HCT116 (cell line): Measurements from ENCODE around the gene GPR171. TPM values are rescaled to one million over a fixed set of nuclear protein-coding genes. Genes with fewer than 3 reads are reported as not detected.

Source experiments
- ATAC-seq: fragments of 200-7000 bp; cut with Tn5 transposase; 2 replicates; pipeline ENCODE4 v1.9.1; 2020; ENCODE audit warnings: mild to moderate bottlenecking, moderate library complexity
- BruUV-seq: library from RNA; stranded (reverse); fragments of 400-500 nt; replicated peaks from 2 replicates; lab custom pipeline; 2021; lab: Mats Ljungman, UMichigan
- CTCF ChIA-PET: fragments of 300-600 bp; sonication (Branson Sonifier 250); formaldehyde crosslinking; loops from one replicate; lab custom pipeline; 2021; ENCODE audit warnings: antibody characterized with exemption; lab: Charles Lee
- POLR2A ChIA-PET: fragments of 300-600, 350-600 bp; sonication (Branson Sonifier 250); formaldehyde crosslinking; loops from one replicate; lab custom pipeline; 2021; ENCODE audit warnings: antibody characterized with exemption; lab: Charles Lee
- RAD21 ChIA-PET, 2 experiments: fragments of 300-600 bp; sonication (Branson Sonifier 250); formaldehyde crosslinking; loops; one replicate each; lab custom pipeline; 2023; ENCODE audit warnings: low total read pairs in 2 of 2; ENCODE audit not compliant: uncharacterized antibody in 2 of 2, unreplicated experiment in 2 of 2, low non-redundant PET in 1 of 2; lab: Charles Lee
- DNase-seq: peaks from one replicate; pipeline ENCODE4 v3.0.0-alpha.2; 2010; ENCODE audit warnings: low read depth, low spot score
- H2AFZ ChIP-seq: fragments of 200-600 bp; shearing (Covaris generic), sonication (generic); 2 replicates; pipeline ENCODE4 v1.6.1; 2017; ENCODE audit warnings: low read depth, mixed run types, mixed read lengths, antibody characterized with exemption, low read length; ENCODE audit not compliant: poor library complexity, severe bottlenecking
- H3K27ac ChIP-seq: 2 replicates; pipeline ENCODE4 v1.5.1; 2012; ENCODE audit warnings: low read depth, low read length
- H3K27me3 ChIP-seq: fragments of 200-600 bp; sonication (generic); 2 replicates; pipeline ENCODE4 v1.6.1; 2016; ENCODE audit warnings: mixed run types, low read length, mixed read lengths; ENCODE audit not compliant: insufficient read depth
- H3K36me3 ChIP-seq, 2 experiments: fragments of 200-500 bp in 1 of 2; fragments of 200-600 bp in 1 of 2; sonication (Bioruptor generic) in 1 of 2; sonication (generic) in 1 of 2; 2 replicates each; pipeline versions ENCODE4 v1.5.1 to v1.6.1; 2014 to 2016; ENCODE audit warnings: low read length in 2 of 2, inconsistent platforms in 1 of 2, mixed read lengths in 1 of 2, mixed run types in 1 of 2; ENCODE audit not compliant: insufficient read depth in 2 of 2, control insufficient read depth in 1 of 2
- H3K4me1 ChIP-seq, 2 experiments: fragments of 200-600 bp in 1 of 2; sonication (generic) in 1 of 2; 2 replicates each; pipeline versions ENCODE4 v1.5.1 to v1.6.1; 2012 to 2017; ENCODE audit warnings: low read length in 2 of 2, inconsistent platforms in 1 of 2, mild to moderate bottlenecking in 1 of 2, mixed read lengths in 1 of 2, mixed run types in 1 of 2, moderate library complexity in 1 of 2; ENCODE audit not compliant: insufficient read depth in 2 of 2, control insufficient read depth in 1 of 2
- H3K4me2 ChIP-seq: fragments of 200-600 bp; sonication (generic); 2 replicates; pipeline ENCODE4 v1.6.1; 2017; ENCODE audit warnings: mixed run types, low read length, mixed read lengths
- H3K4me3 ChIP-seq, 2 experiments: fragments of 200-600 bp in 1 of 2; sonication (generic) in 1 of 2; replicated peaks in 1 of 2; 2 replicates each; pipeline ENCODE4 v1.5.1; 2011 to 2016; ENCODE audit warnings: low read length in 2 of 2, control low read depth in 1 of 2, low read depth in 1 of 2, mild to moderate bottlenecking in 1 of 2, mixed read lengths in 1 of 2, mixed run types in 1 of 2
- H3K79me2 ChIP-seq: fragments of 200-600 bp; sonication (generic); 2 replicates; pipeline ENCODE4 v1.6.1; 2017; ENCODE audit warnings: mild to moderate bottlenecking, mixed run types, low read length, moderate library complexity, mixed read lengths; ENCODE audit not compliant: insufficient read depth
- H3K9ac ChIP-seq: fragments of 200-600 bp; sonication (generic); 2 replicates; pipeline ENCODE4 v1.6.1; 2016; ENCODE audit warnings: low read length, mixed read lengths
- H3K9me2 ChIP-seq: fragments of 200-600 bp; sonication (generic), shearing (Covaris generic); 2 replicates; pipeline ENCODE4 v1.6.1; 2017; ENCODE audit warnings: mixed run types, mild to moderate bottlenecking, moderate library complexity; ENCODE audit not compliant: insufficient read depth
- H3K9me3 ChIP-seq, 2 experiments: fragments of 200-500 bp in 1 of 2; fragments of 200-600 bp in 1 of 2; sonication (Bioruptor generic) in 1 of 2; sonication (generic) in 1 of 2; 2 replicates each; pipeline ENCODE4 v1.6.1; 2014 to 2017; ENCODE audit warnings: low read length in 2 of 2, mixed read lengths in 2 of 2, inconsistent platforms in 1 of 2, low read depth in 1 of 2, mild to moderate bottlenecking in 1 of 2, mixed run types in 1 of 2, moderate library complexity in 1 of 2; ENCODE audit not compliant: control insufficient read depth in 1 of 2, insufficient read depth in 1 of 2
- H4K20me1 ChIP-seq: fragments of 200-600 bp; sonication (generic), shearing (Covaris generic); 2 replicates; pipeline ENCODE4 v1.6.1; 2017; ENCODE audit warnings: mixed run types, mild to moderate bottlenecking, moderate library complexity; ENCODE audit not compliant: insufficient read depth
- CBX3 ChIP-seq: IDR thresholded peaks from 2 replicates; pipeline ENCODE4 v1.6.1; 2012; ENCODE audit warnings: low read depth
- EZH2phosphoT487 ChIP-seq: fragments of 200-600 bp; IDR thresholded peaks from 2 replicates; pipeline ENCODE4 v1.6.1; 2018; ENCODE audit warnings: antibody characterized with exemption, borderline replicate concordance
- JUND ChIP-seq: IDR thresholded peaks from 2 replicates; pipeline ENCODE4 v1.6.1; 2012
- POLR2A ChIP-seq: IDR thresholded peaks from 2 replicates; pipeline ENCODE4 v1.7.0; 2011; ENCODE audit warnings: borderline replicate concordance; ENCODE audit not compliant: insufficient read depth, insufficient read length; ENCODE audit errors: extremely low read depth
- RAD21 ChIP-seq: IDR thresholded peaks from 2 replicates; pipeline ENCODE4 v1.6.1; 2012; ENCODE audit warnings: low read depth, mild to moderate bottlenecking
- SIN3A ChIP-seq: IDR thresholded peaks from 2 replicates; pipeline ENCODE4 v1.6.1; 2012; ENCODE audit warnings: low read depth
- SP1 ChIP-seq: IDR thresholded peaks from 2 replicates; pipeline ENCODE4 v1.6.1; 2012; ENCODE audit warnings: low read depth
- SRF ChIP-seq: IDR thresholded peaks from 2 replicates; pipeline ENCODE4 v1.6.1; 2012; ENCODE audit warnings: low read depth
- TCF7L2 ChIP-seq: IDR thresholded peaks from 2 replicates; pipeline ENCODE4 v1.7.0; 2011; ENCODE audit warnings: borderline replicate concordance, inconsistent platforms; ENCODE audit not compliant: insufficient read depth, insufficient read length; ENCODE audit errors: extremely low read depth
- ZNF274 ChIP-seq: fragments of 200-500 bp; sonication (Bioruptor generic); IDR thresholded peaks from 2 replicates; pipeline ENCODE4 v1.6.1; 2014; ENCODE audit warnings: mild to moderate bottlenecking, low read depth, low read length, inconsistent platforms
- intact Hi-C: fragments of 100-400 bp; cut with micrococcal nuclease; formaldehyde crosslinking; loops from 2 replicates; pipeline ENCODE4 v1.10.0; 2022
- total RNA-seq: library from RNA; stranded (reverse); gene quantifications from one replicate; pipeline ENCODE4 v1.2.1, GENCODE V29; 2021; ENCODE audit not compliant: unreplicated experiment
- TF ChIP-seq, protein P1 (sequence below), 3 experiments: fragments of 200-600 bp in 1 of 3; sonication (generic) in 1 of 3; IDR thresholded peaks in 2 of 3; conservative IDR thresholded peaks in 1 of 3; 2 replicates each; pipeline ENCODE4 v1.5.1; 2012 to 2017; ENCODE audit warnings: low read depth in 2 of 3, low read length in 2 of 3, antibody characterized with exemption in 1 of 3, borderline replicate concordance in 1 of 3, control low read depth in 1 of 3, mild to moderate bottlenecking in 1 of 3, mixed read lengths in 1 of 3, mixed run types in 1 of 3, moderate library complexity in 1 of 3; ENCODE audit not compliant: insufficient read depth in 1 of 3
- TF ChIP-seq, protein P2 (sequence below): IDR thresholded peaks from 2 replicates; pipeline ENCODE4 v1.6.1; 2011; ENCODE audit warnings: mild to moderate bottlenecking, low read length, moderate library complexity; ENCODE audit not compliant: insufficient replicate concordance; ENCODE audit errors: extremely low read depth
- TF ChIP-seq, protein P3 (sequence below): IDR thresholded peaks from 2 replicates; pipeline ENCODE4 v1.6.1; 2012

Gene GPR171
- total RNA-seq, 1 experiment from 2014 or later, result not detected

DNA sequence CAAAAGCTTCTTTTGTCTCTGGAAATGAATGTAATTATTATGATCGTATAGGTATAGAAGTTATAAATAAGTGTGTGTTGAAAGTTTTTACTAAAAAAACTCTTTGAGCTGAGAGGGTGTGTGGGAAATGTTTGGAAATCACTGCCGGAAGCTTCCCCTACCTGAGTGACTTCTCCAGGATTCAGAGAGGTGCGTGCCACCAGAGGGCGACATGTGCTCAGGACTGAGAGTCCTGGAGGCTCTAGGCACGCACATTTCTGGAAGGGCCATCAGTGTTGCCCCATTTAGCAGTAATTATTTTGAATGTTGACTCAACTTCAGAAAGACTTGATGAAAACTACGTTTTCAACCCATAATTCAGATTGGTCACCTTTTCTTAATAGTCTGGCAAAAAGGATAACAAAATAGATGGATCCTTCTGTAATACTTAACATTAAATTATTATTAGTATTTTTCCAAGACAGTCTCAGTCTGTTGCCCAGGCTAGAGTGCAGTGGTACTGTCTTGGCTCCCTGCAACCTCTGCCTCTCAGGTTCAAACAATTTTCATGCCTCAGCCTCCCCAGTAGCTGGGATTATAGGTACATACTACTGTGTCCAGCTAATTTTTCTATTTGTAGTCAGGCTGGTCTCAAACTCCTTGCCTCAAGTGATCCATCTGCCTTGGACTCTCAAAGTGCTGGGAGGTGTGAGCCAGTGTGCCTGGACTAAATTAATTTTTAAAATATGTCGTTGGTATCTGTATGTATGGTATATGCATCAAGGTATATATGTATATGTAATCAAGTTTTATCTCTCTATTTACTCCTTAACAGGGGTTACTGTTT lies 34.5 kb downstream of the GPR171 start:
- intact Hi-C loops, result loop anchor here (1.0 to 5.0 kb wide), 3 partner anchors 115 to 749 kb away; no protein-coding TSS in a partner anchor
- H3K4me2 ChIP-seq, result no peak overlapping the region
- DNase-seq (peak; percentile 47), ATAC-seq (peak; percentile 99)
- H3K4me1 ChIP-seq, result no peaks in the 10 kb centered on the region
- H2AFZ ChIP-seq, result no peak overlapping the region
- H3K79me2 ChIP-seq, result no peaks in the 10 kb centered on the region
- no peaks in the 10 kb centered on the region for H3K9me3 ChIP-seq
- ChIA-PET RAD21 (interaction anchor here in 1 of 2 experiments (1.4 kb wide), 1 partner anchor 112 kb away, joined by 6 read pairs; no protein-coding TSS in a partner anchor), CTCF (interaction anchor here (0.6 to 1.7 kb wide), 11 partner anchors 10 to 230 kb away, joined by 3 to 9 read pairs (median 4); no protein-coding TSS in a partner anchor), POLR2A (no interaction called here)
- H4K20me1 ChIP-seq, result no peaks in the 10 kb centered on the region
- TF ChIP-seq, protein P1, sequence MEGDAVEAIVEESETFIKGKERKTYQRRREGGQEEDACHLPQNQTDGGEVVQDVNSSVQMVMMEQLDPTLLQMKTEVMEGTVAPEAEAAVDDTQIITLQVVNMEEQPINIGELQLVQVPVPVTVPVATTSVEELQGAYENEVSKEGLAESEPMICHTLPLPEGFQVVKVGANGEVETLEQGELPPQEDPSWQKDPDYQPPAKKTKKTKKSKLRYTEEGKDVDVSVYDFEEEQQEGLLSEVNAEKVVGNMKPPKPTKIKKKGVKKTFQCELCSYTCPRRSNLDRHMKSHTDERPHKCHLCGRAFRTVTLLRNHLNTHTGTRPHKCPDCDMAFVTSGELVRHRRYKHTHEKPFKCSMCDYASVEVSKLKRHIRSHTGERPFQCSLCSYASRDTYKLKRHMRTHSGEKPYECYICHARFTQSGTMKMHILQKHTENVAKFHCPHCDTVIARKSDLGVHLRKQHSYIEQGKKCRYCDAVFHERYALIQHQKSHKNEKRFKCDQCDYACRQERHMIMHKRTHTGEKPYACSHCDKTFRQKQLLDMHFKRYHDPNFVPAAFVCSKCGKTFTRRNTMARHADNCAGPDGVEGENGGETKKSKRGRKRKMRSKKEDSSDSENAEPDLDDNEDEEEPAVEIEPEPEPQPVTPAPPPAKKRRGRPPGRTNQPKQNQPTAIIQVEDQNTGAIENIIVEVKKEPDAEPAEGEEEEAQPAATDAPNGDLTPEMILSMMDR (IDR thresholded peaks at IDR 0.05 in 2 of 3, conservative IDR thresholded peaks at IDR 0.05 in 1 of 3; ENCODE audit: borderline replicate concordance in 1 of 3, insufficient read depth in 1 of 3, low read depth in 2 of 3, low read length in 2 of 3), result peak; percentile 78 to 90 (median 88)
- TF ChIP-seq ZNF274 (no peak), RAD21 (peak; percentile 91), JUND (no peak)
- H3K27ac ChIP-seq, result no peak overlapping the region
- no peak overlapping the region for H3K9ac ChIP-seq
- no peaks in the 10 kb centered on the region for H3K27me3 ChIP-seq
- no TSS peak for BruUV-seq
- no peaks in the 10 kb centered on the region for H3K36me3 ChIP-seq
- H3K4me3 ChIP-seq, result no peak overlapping the region
- no peaks in the 10 kb centered on the region for H3K9me2 ChIP-seq

DNA sequence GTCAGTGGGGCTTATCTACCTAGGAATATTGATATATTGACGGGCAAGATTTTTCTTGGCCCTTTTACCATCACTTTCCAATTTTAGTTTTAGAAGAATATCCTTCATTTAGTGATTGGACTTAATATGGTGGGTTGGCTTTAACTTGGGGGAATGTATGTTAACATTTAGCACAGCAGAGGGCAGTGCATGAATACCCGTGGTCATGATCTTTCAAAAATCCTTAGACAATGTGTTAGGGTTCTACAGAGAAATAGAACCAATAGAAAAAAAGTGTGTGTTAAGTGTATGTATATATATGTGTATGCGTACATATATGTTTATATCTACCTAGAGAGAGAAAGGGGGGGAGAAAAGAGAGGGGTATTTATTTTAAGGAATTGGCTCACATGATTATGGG lies 36.9 kb downstream of the GPR171 start:
- Histone ChIP-seq H3K27me3 (no peaks in the 10 kb centered on the region), H3K4me2 (no peak overlapping the region), H3K79me2 (no peaks in the 10 kb centered on the region), H3K9me2 (no peaks in the 10 kb centered on the region), H3K9me3 (no peaks in the 10 kb centered on the region), H3K27ac (no peak overlapping the region), H3K9ac (no peak overlapping the region), H3K4me1 (no peaks in the 10 kb centered on the region), H4K20me1 (no peaks in the 10 kb centered on the region), H3K36me3 (no peaks in the 10 kb centered on the region), H2AFZ (no peak overlapping the region), H3K4me3 (no peak overlapping the region)
- ATAC-seq, result no peak
- intact Hi-C loops, result loop anchor here (5.0 kb wide), 2 partner anchors 671 to 751 kb away; no protein-coding TSS in a partner anchor
- no TSS peak for BruUV-seq
- CTCF ChIA-PET, result no interaction called here
- no peak for DNase-seq
- POLR2A ChIA-PET, result no interaction called here
- RAD21 ChIA-PET, result no interaction called here
- TF ChIP-seq SP1 (no peak), TCF7L2 (no peak), SRF (no peak), POLR2A (no peak), SIN3A (no peak), EZH2phosphoT487 (no peak), CBX3 (no peak), RAD21 (peak; percentile 17; the same call in 1 of the 2 replicates)
- TF ChIP-seq, protein P2, sequence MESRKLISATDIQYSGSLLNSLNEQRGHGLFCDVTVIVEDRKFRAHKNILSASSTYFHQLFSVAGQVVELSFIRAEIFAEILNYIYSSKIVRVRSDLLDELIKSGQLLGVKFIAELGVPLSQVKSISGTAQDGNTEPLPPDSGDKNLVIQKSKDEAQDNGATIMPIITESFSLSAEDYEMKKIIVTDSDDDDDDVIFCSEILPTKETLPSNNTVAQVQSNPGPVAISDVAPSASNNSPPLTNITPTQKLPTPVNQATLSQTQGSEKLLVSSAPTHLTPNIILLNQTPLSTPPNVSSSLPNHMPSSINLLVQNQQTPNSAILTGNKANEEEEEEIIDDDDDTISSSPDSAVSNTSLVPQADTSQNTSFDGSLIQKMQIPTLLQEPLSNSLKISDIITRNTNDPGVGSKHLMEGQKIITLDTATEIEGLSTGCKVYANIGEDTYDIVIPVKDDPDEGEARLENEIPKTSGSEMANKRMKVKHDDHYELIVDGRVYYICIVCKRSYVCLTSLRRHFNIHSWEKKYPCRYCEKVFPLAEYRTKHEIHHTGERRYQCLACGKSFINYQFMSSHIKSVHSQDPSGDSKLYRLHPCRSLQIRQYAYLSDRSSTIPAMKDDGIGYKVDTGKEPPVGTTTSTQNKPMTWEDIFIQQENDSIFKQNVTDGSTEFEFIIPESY, result no peak
- TF ChIP-seq, protein P3, sequence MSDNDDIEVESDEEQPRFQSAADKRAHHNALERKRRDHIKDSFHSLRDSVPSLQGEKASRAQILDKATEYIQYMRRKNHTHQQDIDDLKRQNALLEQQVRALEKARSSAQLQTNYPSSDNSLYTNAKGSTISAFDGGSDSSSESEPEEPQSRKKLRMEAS, result no peak
